DMS 273 (cell line): Measurements from ENCODE around the gene STXBP5L.
"Not testable (repeated sequence)": the region's sequence is repeated elsewhere in the genome, so short reads cannot be mapped to it uniquely, and the experiment has no call there.

Experiments
- DNase-seq: peaks from one replicate; lab custom pipeline; 2025; ENCODE audit not compliant: unreplicated experiment; lab: John Stamatoyannopoulos, UW

The STXBP5L gene

GRCh38 chr3:121418182-121418581, 510.2 kb downstream of the STXBP5L start:
- DNase-seq, result no peak

DNA sequence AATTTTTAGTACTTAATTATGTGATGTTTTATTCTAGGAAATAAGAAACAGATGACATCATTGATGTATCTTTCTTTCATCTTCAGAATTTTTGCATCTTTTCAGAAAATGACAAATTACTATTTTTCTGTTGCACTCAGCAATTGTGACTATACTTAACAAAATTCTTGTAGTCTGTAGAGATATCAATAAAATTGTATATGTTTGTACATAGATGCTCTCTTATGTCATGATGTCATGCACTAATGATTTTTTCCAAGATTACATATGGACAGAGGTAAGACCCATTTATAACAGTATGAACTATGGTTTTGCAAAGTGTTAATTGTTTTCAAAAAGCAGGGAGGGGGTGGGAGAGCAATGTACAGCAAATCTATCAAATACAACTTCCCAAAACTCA, 516.5 kb downstream of the STXBP5L start:
- DNase-seq, result no peak

DNA sequence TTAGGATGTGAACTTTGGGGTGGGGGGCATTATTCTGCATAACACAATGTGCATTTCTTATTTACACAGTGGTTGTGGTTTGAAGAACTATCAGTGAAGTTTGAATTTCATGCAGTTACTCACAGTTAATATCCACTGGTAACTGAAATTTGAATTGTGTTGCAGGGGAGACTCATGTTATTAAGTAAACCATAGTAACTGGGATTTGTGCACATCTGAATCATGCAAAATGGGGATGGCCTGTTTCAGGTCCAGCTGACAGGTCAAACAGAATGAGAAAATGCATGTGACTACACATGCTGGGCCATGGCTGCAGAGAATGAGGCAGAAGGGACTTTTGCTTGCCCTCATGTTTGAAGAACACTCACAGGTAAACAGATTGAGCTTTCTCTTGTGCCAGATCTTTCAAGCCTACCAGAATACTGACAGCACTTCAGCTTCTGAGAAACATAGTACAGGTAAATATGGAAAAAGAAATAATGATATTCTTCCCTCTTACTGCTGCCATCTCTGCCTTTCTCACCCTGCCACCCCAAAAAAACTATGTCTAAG, 522.7 kb downstream of the STXBP5L start:
- DNase-seq, result no peak

GRCh38 chr3:121431726-121432517, 523.9 kb downstream of the STXBP5L start:
- DNase-seq, result peak; percentile 70

DNA sequence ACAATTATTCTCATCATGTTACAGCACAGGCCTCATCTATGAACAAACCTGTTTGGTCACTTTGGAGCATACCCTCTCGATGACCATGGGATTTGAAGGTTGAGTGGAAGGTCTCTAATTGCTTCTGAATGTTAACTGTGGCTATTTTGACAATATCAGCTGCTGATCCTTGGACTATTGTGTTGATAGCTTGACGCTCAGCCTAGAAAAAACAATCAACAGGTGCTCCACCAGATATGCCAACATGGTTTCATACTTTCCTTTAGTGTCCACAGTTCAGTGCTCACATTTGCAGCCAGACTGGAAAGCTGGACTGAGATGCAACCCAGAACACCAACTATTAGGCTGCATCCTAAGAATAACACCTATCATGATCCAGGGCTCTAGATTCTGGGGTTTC, 528.1 kb downstream of the STXBP5L start:
- DNase-seq, result no peak

DNA sequence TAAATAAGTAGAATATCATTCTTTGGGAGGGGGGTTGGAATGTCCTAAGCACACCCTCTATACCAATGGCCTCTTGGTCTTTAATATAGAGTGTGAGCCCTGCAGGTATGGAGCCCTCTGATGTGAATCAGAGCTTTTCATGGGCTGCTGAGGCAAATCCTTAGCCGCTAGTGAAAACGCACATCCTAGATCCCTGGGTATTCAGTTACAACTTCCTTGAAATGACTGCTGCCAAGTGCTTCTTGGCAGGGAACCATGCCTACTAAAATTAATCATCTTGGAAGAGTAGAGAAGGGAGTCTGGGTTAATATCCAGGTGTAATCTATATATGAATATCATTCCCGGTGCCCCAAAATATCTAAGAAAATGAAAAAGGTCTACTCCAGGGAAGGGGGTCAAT, 528.6 kb downstream of the STXBP5L start:
- peak; percentile 20 for DNase-seq

- no peak for DNase-seq
These were observed 535.5 kb downstream of the STXBP5L start for GRCh38 chr3:121443456-121443855.

DNA sequence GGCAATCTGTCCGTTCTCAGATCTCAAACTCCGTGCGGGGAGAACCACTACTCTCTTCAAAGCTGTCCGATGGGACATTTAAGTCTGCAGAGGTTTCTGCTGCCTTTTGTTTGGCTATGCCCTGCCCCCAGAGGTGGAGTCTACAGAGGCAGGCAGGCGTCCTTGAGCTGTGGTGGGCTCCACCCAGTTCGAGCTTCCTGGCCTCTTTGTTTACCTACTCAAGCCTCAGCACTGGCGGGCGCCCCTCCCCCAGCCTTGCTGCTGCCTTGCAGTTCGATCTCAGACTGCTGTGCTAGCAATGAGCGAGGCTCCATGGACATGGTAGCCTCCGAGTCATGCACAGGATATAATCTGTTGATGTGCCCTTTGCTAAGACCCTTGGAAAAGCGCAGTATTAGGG, 543.7 kb downstream of the STXBP5L start:
- DNase-seq, result not testable (repeated sequence)

DNA sequence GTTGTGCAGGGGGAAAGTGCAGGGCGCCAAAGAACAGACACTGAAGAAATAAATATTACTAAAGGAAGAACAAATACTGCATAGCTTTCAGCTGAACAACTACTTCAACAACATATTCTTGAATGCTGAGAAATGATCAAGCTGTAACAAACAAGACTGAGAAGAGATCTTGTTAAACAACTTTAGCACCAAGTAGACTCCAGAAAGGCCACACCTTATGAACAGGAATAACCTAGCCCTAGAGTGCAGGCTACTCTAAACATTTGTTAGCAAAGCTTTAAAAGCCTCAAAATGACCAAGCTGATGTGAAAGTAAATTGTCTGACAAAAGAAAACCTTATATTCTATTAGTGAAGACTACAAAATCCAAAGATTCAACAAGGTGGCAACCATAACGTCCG, 554.6 kb downstream of the STXBP5L start:
- DNase-seq, result no peak

DNA sequence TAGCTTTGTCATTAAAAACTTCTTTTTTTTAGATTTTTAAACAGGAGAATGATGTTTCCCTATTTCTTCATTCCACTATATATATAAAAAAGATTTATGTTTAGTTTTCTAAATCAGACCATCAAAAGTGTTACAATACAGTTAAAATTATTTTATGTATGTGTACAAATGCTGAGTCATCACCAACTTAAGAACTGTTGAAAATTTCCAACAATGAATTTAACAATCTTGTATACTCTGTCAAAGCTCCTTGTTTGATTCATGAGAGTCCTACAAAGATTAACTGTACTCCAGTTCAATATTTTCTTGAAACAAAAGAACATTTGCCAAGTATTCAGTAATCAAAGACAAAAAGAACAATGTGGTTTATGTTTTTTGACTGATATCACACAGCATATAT, 555.7 kb downstream of the STXBP5L start:
- no peak for DNase-seq

GRCh38 chr3:121467085-121467484, 559.1 kb downstream of the STXBP5L start:
- DNase-seq, result no peak

DNA sequence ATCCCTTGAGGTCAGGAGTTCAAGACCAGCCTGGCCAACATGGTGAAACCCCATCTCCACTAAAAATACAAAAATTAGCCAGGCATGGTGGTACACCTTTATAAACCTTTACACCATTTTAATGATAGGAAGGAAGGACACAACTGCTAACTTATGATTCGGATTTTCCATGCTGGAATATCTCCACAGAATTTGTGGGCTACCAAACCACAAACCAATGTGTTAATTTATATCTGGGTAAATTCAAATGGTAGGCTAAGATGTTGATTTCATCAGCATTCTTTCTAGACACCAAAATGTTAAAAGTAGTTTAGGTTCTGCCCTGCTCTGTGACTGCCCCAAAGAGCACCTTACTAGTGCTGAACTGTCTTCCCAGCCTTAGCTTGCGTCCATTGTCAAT, 565.0 kb downstream of the STXBP5L start:
- no peak for DNase-seq
